Astrocyte of the cerebellum (primary cell): ENCODE results near the gene RNF121.
A peak's percentile ranks its signal among the peaks of the same experiment; 100 is the strongest.

Source experiments
- DNase-seq: peaks from one replicate; pipeline ENCODE4 v3.0.0-alpha.2; 2011; ENCODE audit warnings: low read depth
- H3K4me3 ChIP-seq: 2 replicates; pipeline ENCODE4 v1.5.1; 2011; ENCODE audit warnings: mild to moderate bottlenecking, low read depth, low read length, moderate library complexity
- CTCF ChIP-seq: IDR thresholded peaks from 2 replicates; pipeline ENCODE4 v1.5.1; 2012; ENCODE audit warnings: low read length, low read depth, moderate library complexity, mild to moderate bottlenecking; ENCODE audit errors: missing control alignments
- in situ Hi-C: cut with HindIII; loops from 2 replicates; pipeline ENCODE4 v1.10.0; 2017; ENCODE audit warnings: low sequenced_read_pairs

RNF121 gene

DNA sequence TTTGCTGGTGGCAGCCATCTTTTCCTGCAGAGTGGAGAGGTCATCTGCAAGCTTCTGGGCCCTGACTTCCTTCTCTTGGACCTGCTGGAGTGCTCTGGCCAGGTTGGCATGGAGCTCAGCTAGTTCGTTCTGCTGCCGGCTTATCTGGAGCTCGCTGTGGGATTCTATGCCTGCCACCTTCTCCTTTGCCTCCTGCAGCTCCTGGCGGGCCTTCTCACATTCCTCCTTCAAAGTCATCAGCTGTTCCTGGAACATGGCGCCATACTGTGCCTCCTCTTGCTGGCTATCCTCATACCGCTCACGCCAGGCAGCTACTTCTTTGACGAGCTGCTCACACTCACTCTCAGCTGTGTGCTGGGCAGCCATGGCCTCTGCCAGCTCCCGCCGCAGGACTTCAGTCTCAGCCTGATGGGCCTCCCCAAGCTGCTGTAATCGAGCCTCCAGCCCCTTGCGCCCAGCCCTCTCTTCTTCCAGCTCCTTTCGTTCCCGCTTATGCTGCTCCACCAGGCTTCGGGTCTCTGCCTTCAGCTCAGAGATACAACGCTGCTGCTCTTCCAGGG lies 86.0 kb downstream of the RNF121 start:
- TF ChIP-seq CTCF, result no peak
- H3K4me3 ChIP-seq, result no peak overlapping the region
- in situ Hi-C loops, result loop anchor here (25.0 kb wide), 2 partner anchors 97 to 397 kb away; partner anchors contain the start of genes ANAPC15, LAMTOR1 and TOMT
- DNase-seq, result no peak

GRCh38 chr11:72015511-72016061 lies 86.7 kb downstream of the RNF121 start:
- no peak for DNase-seq
- in situ Hi-C loops, result loop anchor here (25.0 kb wide), 2 partner anchors 97 to 397 kb away; partner anchors contain the start of genes ANAPC15, LAMTOR1 and TOMT
- H3K4me3 ChIP-seq, result no peak overlapping the region
- TF ChIP-seq CTCF, result peak; percentile 67

DNA sequence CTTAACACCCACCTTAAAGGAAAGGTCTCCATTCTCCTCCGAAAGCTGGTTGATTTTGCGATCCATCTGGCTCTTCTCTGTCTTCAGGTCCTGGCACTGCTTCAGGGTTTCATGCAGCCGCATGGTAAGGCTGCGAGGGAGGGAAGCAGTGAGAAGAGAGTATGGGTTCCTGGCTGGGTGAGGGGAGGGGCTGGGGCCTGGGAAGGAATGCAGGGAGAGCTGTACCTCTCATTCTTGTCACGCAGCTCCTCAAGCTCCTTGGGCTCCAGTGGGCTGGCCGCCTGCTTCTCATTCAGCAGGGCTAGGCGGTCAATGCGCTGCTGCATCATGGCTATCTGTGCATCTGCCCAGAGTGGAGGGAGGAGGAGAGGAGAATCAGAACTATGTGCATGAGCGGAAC lies 89.3 kb downstream of the RNF121 start:
- no peak for TF ChIP-seq CTCF
- no peak overlapping the region for H3K4me3 ChIP-seq

DNA sequence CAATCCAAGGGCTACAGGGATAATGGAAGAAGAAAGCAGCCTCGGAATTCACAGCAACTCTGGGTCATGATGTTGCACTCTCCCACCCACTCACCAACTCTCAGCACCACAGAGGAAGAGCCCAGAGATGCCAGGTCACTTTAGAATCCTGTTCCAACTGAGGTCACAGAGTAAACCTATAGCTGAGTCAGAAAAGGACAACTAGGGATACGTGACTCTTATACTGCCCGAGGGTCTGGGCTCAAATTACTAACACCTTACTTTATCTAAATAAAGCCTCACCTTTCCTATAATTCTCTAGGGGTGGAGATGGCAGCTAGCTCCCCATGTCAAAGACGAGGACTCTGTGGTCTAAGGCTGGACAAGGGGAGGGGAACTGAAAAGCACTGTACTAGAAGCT lies 94.5 kb downstream of the RNF121 start:
- in situ Hi-C loops, result loop anchor here (25.0 kb wide), 2 partner anchors 89 to 389 kb away; partner anchors contain the start of genes ANAPC15, LAMTOR1 and TOMT
- H3K4me3 ChIP-seq, result no peak overlapping the region
- DNase-seq, result no peak
- TF ChIP-seq CTCF, result no peak

More for the DNA sequence above, 89.3 kb downstream of the RNF121 start:
- in situ Hi-C loops, result loop anchor here (25.0 kb wide), 2 partner anchors 94 to 394 kb away; partner anchors contain the start of genes ANAPC15, LAMTOR1 and TOMT
- DNase-seq, result no peak

- H3K4me3 ChIP-seq, result no peak overlapping the region
Measured at GRCh38 chr11:72024069-72024754, 95.4 kb downstream of the RNF121 start.

More at GRCh38 chr11:72024069-72024754, 95.4 kb downstream of the RNF121 start:
- in situ Hi-C loops, result loop anchor here (25.0 kb wide), 2 partner anchors 88 to 388 kb away; partner anchors contain the start of genes ANAPC15, LAMTOR1 and TOMT
- DNase-seq, result no peak
- TF ChIP-seq CTCF, result no peak
